HEK293 (cell line): ENCODE results near the gene ORM2.

Source experiments
- CTCF ChIA-PET: fragments of 350-600 bp; formaldehyde crosslinking; extraction: SDS; loops from one replicate; lab custom pipeline; 2021; ENCODE audit warnings: antibody characterized with exemption; lab: Yijun Ruan, JAX
- POLR2A ChIA-PET: fragments of 300-600 bp; formaldehyde crosslinking; extraction: SDS; loops from one replicate; lab custom pipeline; 2020; ENCODE audit warnings: antibody characterized with exemption, inconsistent platforms; lab: Yijun Ruan, JAX
- H3K27ac ChIP-seq: fragments of 200-500 bp; sonication (Bioruptor generic); 2 replicates; pipeline ENCODE4 v1.5.1; 2014; ENCODE audit warnings: low read depth, low read length, control low read depth, inconsistent platforms; ENCODE audit errors: extremely low read depth
- H3K36me3 ChIP-seq, 2 experiments: fragments of 200-500 bp in 1 of 2; sonication (Bioruptor generic) in 1 of 2; 1 replicate in 1 of 2; 2 replicates in 1 of 2; pipeline ENCODE4 v1.5.1; 2014 to 2017; ENCODE audit warnings: inconsistent platforms in 2 of 2, low read length in 2 of 2; ENCODE audit not compliant: control insufficient read depth in 2 of 2, insufficient read depth in 1 of 2
- H3K4me1 ChIP-seq: fragments of 200-500 bp; sonication (Bioruptor generic); 2 replicates; pipeline ENCODE4 v1.5.1; 2014; ENCODE audit warnings: mild to moderate bottlenecking, low read length, inconsistent platforms; ENCODE audit not compliant: control insufficient read depth, insufficient read depth
- H3K4me3 ChIP-seq: 2 replicates; pipeline ENCODE4 v1.5.1; 2011; ENCODE audit warnings: low read depth, mild to moderate bottlenecking, control low read depth, low read length, moderate library complexity
- H3K9me3 ChIP-seq: fragments of 200-500 bp; sonication (Bioruptor generic); 2 replicates; pipeline ENCODE4 v1.5.1; 2014; ENCODE audit warnings: low read depth, low read length, inconsistent platforms; ENCODE audit not compliant: control insufficient read depth, insufficient read depth
- KLF16 ChIP-seq: fragments of 450-650 bp; formaldehyde crosslinking; IDR thresholded peaks from 2 replicates; pipeline ENCODE4 v1.5.1; 2017; ENCODE audit warnings: missing biosample characterization, missing genetic modification characterization
- SCRT1 ChIP-seq: fragments of 450-650 bp; formaldehyde crosslinking; IDR thresholded peaks from 2 replicates; pipeline ENCODE4 v1.5.1; 2016; ENCODE audit warnings: missing biosample characterization, missing genetic modification characterization, borderline replicate concordance
- ZFP69B ChIP-seq: fragments of 450-650 bp; formaldehyde crosslinking; IDR thresholded peaks from 2 replicates; pipeline ENCODE4 v1.5.1; 2016; ENCODE audit warnings: missing biosample characterization, missing genetic modification characterization
- ZNF10 ChIP-seq: fragments of 450-650 bp; formaldehyde crosslinking; IDR thresholded peaks from 2 replicates; pipeline ENCODE4 v1.5.1; 2017; ENCODE audit warnings: missing biosample characterization, missing genetic modification characterization
- ZNF155 ChIP-seq: fragments of 450-650 bp; formaldehyde crosslinking; IDR thresholded peaks from 2 replicates; pipeline ENCODE4 v1.5.1; 2016; ENCODE audit warnings: missing biosample characterization, missing genetic modification characterization
- ZNF169 ChIP-seq: fragments of 450-650 bp; formaldehyde crosslinking; IDR thresholded peaks from 2 replicates; pipeline ENCODE4 v1.5.1; 2016; ENCODE audit warnings: missing biosample characterization, missing genetic modification characterization
- ZNF223 ChIP-seq: fragments of 450-650 bp; formaldehyde crosslinking; IDR thresholded peaks from 2 replicates; pipeline ENCODE4 v1.5.1; 2016; ENCODE audit warnings: missing biosample characterization, missing genetic modification characterization
- ZNF394 ChIP-seq: fragments of 450-650 bp; formaldehyde crosslinking; IDR thresholded peaks from 2 replicates; pipeline ENCODE4 v1.5.1; 2016; ENCODE audit warnings: missing biosample characterization, missing genetic modification characterization, mild to moderate bottlenecking, moderate library complexity, borderline replicate concordance
- ZNF48 ChIP-seq: fragments of 450-650 bp; formaldehyde crosslinking; IDR thresholded peaks from 2 replicates; pipeline ENCODE4 v1.5.1; 2016; ENCODE audit warnings: missing biosample characterization, missing genetic modification characterization
- ZNF600 ChIP-seq: fragments of 450-650 bp; formaldehyde crosslinking; IDR thresholded peaks from 2 replicates; pipeline ENCODE4 v1.5.1; 2016; ENCODE audit warnings: missing biosample characterization, missing genetic modification characterization
- ZNF776 ChIP-seq: fragments of 450-650 bp; formaldehyde crosslinking; IDR thresholded peaks from 2 replicates; pipeline ENCODE4 v1.5.0; 2017; ENCODE audit warnings: missing biosample characterization, missing genetic modification characterization, borderline replicate concordance
- ZNF777 ChIP-seq: fragments of 450-650 bp; formaldehyde crosslinking; IDR thresholded peaks from 2 replicates; pipeline ENCODE4 v1.5.1; 2017; ENCODE audit warnings: missing biosample characterization, missing genetic modification characterization, borderline replicate concordance
- TF ChIP-seq, protein P1 (sequence below): fragments of 450-650 bp; formaldehyde crosslinking; IDR thresholded peaks from 2 replicates; pipeline ENCODE4 v1.5.1; 2017; ENCODE audit warnings: missing biosample characterization, missing genetic modification characterization
- TF ChIP-seq, protein P2 (sequence below): fragments of 450-650 bp; formaldehyde crosslinking; IDR thresholded peaks from 2 replicates; pipeline ENCODE4 v1.5.1; 2017; ENCODE audit warnings: missing biosample characterization, mild to moderate bottlenecking, missing genetic modification characterization, moderate library complexity
- TF ChIP-seq, protein P3 (sequence below): fragments of 450-650 bp; formaldehyde crosslinking; IDR thresholded peaks from 2 replicates; pipeline ENCODE4 v1.5.1; 2016; ENCODE audit warnings: missing biosample characterization, missing genetic modification characterization
- TF ChIP-seq, protein P4 (sequence below): fragments of 450-650 bp; formaldehyde crosslinking; IDR thresholded peaks from 2 replicates; pipeline ENCODE4 v1.5.1; 2016; ENCODE audit warnings: missing biosample characterization, missing genetic modification characterization

ORM2 gene

DNA sequence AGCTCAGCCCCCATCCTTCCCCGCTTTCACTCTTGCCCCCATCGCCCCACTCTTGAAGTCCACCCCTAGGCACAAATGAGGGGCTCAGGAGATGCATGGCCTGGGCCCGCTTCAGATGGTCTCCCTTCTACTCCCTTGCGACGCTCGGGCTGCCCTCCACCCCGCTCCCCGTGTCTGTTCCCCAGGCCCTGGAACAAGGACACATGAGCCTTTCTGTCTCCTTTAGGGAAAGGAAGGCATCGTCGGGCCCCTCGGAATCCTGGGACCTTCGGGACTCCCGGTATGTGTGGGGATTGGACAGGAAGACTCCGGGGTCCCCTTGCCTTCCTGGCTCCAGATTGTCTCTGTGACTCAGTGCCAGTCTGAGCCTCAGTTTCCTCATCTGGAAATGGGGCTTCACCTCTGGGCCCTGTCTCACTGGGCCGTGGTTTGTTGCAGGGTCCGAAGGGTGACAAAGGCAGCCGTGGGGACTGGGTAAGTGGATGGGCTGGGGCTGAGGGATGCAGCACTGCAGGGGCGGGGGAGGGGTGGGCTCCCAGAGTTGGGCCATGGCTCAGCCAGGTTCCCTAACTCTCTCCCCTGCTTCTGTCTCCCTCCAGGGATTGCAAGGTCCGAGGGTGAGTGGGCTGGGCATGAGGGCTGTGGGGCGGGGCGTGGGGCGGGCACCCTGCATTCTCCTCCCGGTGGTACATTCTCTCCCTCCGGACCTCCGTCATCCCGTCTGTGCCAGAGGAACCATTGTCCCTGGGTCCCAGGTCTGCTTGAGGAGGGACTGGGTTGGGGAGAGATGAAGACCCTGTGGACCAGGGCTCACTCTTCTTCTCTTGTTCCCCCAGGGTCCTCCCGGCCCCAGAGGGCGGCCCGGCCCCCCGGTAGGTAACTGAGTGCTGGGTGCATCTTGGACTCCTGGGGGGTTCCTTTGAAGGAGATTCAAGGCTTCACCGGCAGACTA is 28.5 kb upstream of the ORM2 start (continued):
- TF ChIP-seq, protein P1, sequence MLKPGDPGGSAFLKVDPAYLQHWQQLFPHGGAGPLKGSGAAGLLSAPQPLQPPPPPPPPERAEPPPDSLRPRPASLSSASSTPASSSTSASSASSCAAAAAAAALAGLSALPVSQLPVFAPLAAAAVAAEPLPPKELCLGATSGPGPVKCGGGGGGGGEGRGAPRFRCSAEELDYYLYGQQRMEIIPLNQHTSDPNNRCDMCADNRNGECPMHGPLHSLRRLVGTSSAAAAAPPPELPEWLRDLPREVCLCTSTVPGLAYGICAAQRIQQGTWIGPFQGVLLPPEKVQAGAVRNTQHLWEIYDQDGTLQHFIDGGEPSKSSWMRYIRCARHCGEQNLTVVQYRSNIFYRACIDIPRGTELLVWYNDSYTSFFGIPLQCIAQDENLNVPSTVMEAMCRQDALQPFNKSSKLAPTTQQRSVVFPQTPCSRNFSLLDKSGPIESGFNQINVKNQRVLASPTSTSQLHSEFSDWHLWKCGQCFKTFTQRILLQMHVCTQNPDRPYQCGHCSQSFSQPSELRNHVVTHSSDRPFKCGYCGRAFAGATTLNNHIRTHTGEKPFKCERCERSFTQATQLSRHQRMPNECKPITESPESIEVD (tag by site-specific recombination), result no peak
- TF ChIP-seq, protein P2, sequence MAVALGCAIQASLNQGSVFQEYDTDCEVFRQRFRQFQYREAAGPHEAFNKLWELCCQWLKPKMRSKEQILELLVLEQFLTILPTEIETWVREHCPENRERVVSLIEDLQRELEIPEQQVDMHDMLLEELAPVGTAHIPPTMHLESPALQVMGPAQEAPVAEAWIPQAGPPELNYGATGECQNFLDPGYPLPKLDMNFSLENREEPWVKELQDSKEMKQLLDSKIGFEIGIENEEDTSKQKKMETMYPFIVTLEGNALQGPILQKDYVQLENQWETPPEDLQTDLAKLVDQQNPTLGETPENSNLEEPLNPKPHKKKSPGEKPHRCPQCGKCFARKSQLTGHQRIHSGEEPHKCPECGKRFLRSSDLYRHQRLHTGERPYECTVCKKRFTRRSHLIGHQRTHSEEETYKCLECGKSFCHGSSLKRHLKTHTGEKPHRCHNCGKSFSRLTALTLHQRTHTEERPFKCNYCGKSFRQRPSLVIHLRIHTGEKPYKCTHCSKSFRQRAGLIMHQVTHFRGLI (tag by site-specific recombination), result no peak
- TF ChIP-seq ZFP69B (tag by site-specific recombination) (no peak), ZNF777 (tag by site-specific recombination) (no peak)

DNA sequence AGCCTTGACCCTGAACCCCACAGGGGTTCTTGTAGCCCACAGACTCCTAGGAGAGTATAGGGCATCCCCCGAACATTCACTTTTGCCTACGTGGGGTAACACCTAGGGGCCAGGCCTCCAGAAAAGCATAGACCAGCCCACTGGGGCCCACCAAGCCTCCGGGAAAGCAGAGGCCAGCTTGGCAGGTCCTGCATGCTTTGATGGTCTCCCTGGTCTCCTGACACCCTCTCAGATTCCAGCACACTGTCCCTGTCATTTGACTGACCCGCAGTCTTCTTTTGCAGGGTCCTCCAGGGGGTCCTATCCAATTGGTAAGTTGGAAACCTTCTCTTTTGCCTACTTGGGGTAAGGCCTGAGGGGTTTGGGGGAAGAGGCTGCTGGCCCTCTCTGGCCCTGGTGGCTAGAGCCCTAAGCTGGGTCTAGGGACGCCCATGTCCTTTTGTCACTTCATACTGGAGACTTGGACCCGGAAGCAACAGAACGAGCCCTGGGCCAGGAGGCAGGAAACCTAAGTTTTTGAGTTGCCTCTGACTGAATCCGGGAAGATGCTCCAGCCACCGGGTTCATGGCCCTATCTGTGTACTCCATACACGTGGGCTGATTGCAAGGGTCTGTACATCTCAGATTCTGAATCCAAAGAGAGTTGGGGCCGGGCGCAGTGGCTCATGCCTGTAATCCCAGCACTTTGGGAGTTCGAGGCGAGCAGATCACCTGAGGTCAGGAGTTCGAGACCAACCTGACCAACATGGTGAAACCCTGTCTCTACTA is 27.7 kb upstream of the ORM2 start:
- H3K9me3 ChIP-seq, result no peaks in the 10 kb centered on the region
- peaks cover 0 to 4% of the 10 kb centered on the region in 2 experiments; a peak in 1 of 3 replicates for H3K36me3 ChIP-seq
- CTCF ChIA-PET, result interaction anchor here (0.6 to 1.2 kb wide), 5 partner anchors 9 to 609 kb away, joined by 3 to 7 read pairs (median 5); no protein-coding TSS in a partner anchor
- H3K4me3 ChIP-seq, result no peak overlapping the region
- H3K27ac ChIP-seq, result no peak overlapping the region
- no peaks in the 10 kb centered on the region; the same call in 1 of the 2 replicates for H3K4me1 ChIP-seq
- POLR2A ChIA-PET, result no interaction called here
- TF ChIP-seq ZNF223 (tag by site-specific recombination) (no peak), ZNF394 (no peak), ZNF10 (tag by site-specific recombination) (no peak), ZNF169 (tag by site-specific recombination) (no peak), ZNF600 (tag by site-specific recombination) (no peak), ZNF48 (no peak), ZNF776 (no peak), KLF16 (no peak), ZNF155 (no peak), SCRT1 (tag by site-specific recombination) (no peak)
- TF ChIP-seq, protein P1 (tag by site-specific recombination), result no peak
- TF ChIP-seq, protein P3, sequence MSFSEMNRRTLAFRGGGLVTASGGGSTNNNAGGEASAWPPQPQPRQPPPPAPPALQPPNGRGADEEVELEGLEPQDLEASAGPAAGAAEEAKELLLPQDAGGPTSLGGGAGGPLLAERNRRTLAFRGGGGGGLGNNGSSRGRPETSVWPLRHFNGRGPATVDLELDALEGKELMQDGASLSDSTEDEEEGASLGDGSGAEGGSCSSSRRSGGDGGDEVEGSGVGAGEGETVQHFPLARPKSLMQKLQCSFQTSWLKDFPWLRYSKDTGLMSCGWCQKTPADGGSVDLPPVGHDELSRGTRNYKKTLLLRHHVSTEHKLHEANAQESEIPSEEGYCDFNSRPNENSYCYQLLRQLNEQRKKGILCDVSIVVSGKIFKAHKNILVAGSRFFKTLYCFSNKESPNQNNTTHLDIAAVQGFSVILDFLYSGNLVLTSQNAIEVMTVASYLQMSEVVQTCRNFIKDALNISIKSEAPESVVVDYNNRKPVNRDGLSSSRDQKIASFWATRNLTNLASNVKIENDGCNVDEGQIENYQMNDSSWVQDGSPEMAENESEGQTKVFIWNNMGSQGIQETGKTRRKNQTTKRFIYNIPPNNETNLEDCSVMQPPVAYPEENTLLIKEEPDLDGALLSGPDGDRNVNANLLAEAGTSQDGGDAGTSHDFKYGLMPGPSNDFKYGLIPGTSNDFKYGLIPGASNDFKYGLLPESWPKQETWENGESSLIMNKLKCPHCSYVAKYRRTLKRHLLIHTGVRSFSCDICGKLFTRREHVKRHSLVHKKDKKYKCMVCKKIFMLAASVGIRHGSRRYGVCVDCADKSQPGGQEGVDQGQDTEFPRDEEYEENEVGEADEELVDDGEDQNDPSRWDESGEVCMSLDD (tag by site-specific recombination), result no peak
- TF ChIP-seq, protein P4, sequence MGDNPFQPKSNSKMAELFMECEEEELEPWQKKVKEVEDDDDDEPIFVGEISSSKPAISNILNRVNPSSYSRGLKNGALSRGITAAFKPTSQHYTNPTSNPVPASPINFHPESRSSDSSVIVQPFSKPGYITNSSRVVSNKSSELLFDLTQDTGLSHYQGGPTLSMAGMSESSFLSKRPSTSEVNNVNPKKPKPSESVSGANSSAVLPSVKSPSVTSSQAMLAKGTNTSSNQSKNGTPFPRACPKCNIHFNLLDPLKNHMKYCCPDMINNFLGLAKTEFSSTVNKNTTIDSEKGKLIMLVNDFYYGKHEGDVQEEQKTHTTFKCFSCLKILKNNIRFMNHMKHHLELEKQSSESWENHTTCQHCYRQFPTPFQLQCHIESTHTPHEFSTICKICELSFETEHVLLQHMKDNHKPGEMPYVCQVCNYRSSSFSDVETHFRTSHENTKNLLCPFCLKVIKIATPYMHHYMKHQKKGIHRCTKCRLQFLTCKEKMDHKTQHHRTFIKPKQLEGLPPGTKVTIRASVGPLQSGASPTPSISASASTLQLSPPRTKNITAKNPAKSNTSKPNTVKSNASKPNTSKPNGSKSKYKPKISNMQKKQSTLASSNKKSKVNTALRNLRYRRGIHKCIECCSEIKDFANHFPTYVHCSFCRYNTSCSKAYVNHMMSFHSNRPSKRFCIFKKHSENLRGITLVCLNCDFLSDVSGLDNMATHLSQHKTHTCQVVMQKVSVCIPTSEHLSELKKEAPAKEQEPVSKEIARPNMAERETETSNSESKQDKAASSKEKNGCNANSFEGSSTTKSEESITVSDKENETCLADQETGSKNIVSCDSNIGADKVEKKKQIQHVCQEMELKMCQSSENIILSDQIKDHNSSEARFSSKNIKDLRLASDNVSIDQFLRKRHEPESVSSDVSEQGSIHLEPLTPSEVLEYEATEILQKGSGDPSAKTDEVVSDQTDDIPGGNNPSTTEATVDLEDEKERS (tag by site-specific recombination), result no peak
